Measurements from ENCODE around the gene CDKN2B-AS1.
A peak's percentile ranks its signal among the peaks of the same experiment; 100 is the strongest.

CDKN2B-AS1 gene

DNA sequence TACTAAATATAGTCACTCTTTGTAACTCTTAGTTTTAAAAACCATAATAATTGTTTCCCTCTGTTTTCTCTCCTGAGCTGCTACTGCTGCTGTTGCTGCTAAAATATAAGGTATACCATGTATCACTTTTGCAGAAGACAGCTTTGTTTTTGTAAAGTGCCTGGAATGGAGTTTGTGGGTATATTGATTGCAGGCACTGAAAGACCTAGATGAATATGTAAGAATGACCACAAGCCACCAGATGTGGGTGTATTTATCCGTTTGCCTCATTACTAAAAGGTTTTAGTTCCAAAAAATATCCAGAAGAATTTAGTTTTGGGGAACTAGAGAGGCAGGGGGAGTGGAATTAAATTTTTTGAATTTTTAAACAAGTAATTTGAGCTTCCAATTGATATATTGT is 165.6 kb downstream of the CDKN2B-AS1 start:
- peak; percentile 70 for DNase-seq

GRCh38 chr9:22165144-22165543 is 170.6 kb downstream of the CDKN2B-AS1 start:
- peak; percentile 56 for DNase-seq

- DNase-seq, result peak; percentile 73
Measured at GRCh38 chr9:22169243-22169642, 174.7 kb downstream of the CDKN2B-AS1 start.

- peak; percentile 77 for DNase-seq
Measured at GRCh38 chr9:22169727-22170503, 175.3 kb downstream of the CDKN2B-AS1 start.

All from fibroblast of skin of right biceps (primary cell).